WTC11 (cell line): ENCODE data around the gene ALK. TPM values are rescaled to one million over a fixed set of nuclear protein-coding genes. Genes with fewer than 3 reads are reported as not detected.

Experiments
- ATAC-seq: fragments of 200-7000 bp; cut with Tn5 transposase; 2 replicates; pipeline ENCODE4 v1.10.0; 2021; ENCODE audit warnings: mild to moderate bottlenecking, moderate library complexity
- CTCF ChIA-PET: fragments of 300-600 bp; sonication (Branson Sonifier 250); formaldehyde crosslinking; loops from one replicate; lab custom pipeline; 2021; ENCODE audit warnings: antibody characterized with exemption; lab: Charles Lee
- POLR2A ChIA-PET: fragments of 350-600 bp; sonication (Branson Sonifier 250); formaldehyde crosslinking; loops from one replicate; lab custom pipeline; 2021; ENCODE audit warnings: antibody characterized with exemption; lab: Charles Lee
- DNase-seq: peaks from one replicate; pipeline ENCODE4 v3.0.0; 2021; ENCODE audit warnings: low spot score
- H3K27ac Mint-ChIP-seq: 2 replicates; pipeline ENCODE4 v1.8.0; 2021; ENCODE audit warnings: mixed read lengths
- H3K27me3 Mint-ChIP-seq: 2 replicates; pipeline ENCODE4 v1.8.0; 2021; ENCODE audit warnings: low read depth, mild to moderate bottlenecking, moderate library complexity, mixed read lengths
- H3K36me3 Mint-ChIP-seq: 2 replicates; pipeline ENCODE4 v1.8.0; 2021; ENCODE audit warnings: mixed read lengths
- H3K4me1 Mint-ChIP-seq: 2 replicates; pipeline ENCODE4 v1.8.0; 2022; ENCODE audit warnings: mixed read lengths
- H3K4me3 Mint-ChIP-seq: 2 replicates; pipeline ENCODE4 v1.8.0; 2021; ENCODE audit warnings: mild to moderate bottlenecking, moderate library complexity, mixed read lengths
- H3K9me3 Mint-ChIP-seq: 2 replicates; pipeline ENCODE4 v1.8.0; 2021; ENCODE audit warnings: mixed read lengths
- CTCF ChIP-seq: fragments of 200-600 bp; IDR thresholded peaks from 2 replicates; pipeline ENCODE4 v1.8.0; 2022; ENCODE audit warnings: antibody characterized with exemption
- E2F4 ChIP-seq: sonication (generic); formaldehyde crosslinking; IDR thresholded peaks from 2 replicates; pipeline ENCODE4 v1.8.1; 2022; ENCODE audit warnings: low read depth, mild to moderate bottlenecking, moderate library complexity, missing genetic modification reagents, borderline replicate concordance
- FOXJ3 ChIP-seq: sonication (generic); formaldehyde crosslinking; IDR thresholded peaks from 2 replicates; pipeline ENCODE4 v1.9.0; 2021; ENCODE audit warnings: missing genetic modification reagents, mild to moderate bottlenecking, borderline replicate concordance
- JAZF1 ChIP-seq: fragments of 250-450 bp; sonication (Bioruptor Pico); IDR thresholded peaks from 2 replicates; pipeline ENCODE4 v1.9.0; 2021; ENCODE audit warnings: moderate library complexity, mild to moderate bottlenecking, inconsistent platforms
- MXD4 ChIP-seq: fragments of 250-450 bp; sonication (Bioruptor Pico); IDR thresholded peaks from 2 replicates; pipeline ENCODE4 v1.8.0; 2021; ENCODE audit warnings: mild to moderate bottlenecking, moderate library complexity, borderline replicate concordance
- NR2C2 ChIP-seq: sonication (generic); formaldehyde crosslinking; IDR thresholded peaks from 2 replicates; pipeline ENCODE4 v1.8.0; 2022; ENCODE audit warnings: mild to moderate bottlenecking, missing genetic modification reagents
- PRRX2 ChIP-seq: fragments of 250-450 bp; sonication (Bioruptor Pico); IDR thresholded peaks from 2 replicates; pipeline ENCODE4 v1.8.0; 2021; ENCODE audit warnings: mild to moderate bottlenecking
- RORB ChIP-seq: fragments of 250-450 bp; sonication (Bioruptor Pico); IDR thresholded peaks from 2 replicates; pipeline ENCODE4 v1.9.0; 2021; ENCODE audit warnings: mild to moderate bottlenecking
- SOX15 ChIP-seq: fragments of 250-450 bp; sonication (Bioruptor Pico); IDR thresholded peaks from 2 replicates; pipeline ENCODE4 v1.9.0; 2021; ENCODE audit warnings: mild to moderate bottlenecking
- TCF7 ChIP-seq: sonication (generic); formaldehyde crosslinking; IDR thresholded peaks from 2 replicates; pipeline ENCODE4 v1.8.0; 2022; ENCODE audit warnings: mild to moderate bottlenecking, low read depth, missing genetic modification reagents, moderate library complexity
- ZNF425 ChIP-seq: fragments of 250-450 bp; sonication (Bioruptor Pico); conservative IDR thresholded peaks from 2 replicates; pipeline ENCODE4 v1.9.0; 2021; ENCODE audit warnings: mild to moderate bottlenecking
- total RNA-seq: library from RNA; stranded (reverse); gene quantifications from 3 replicates; pipeline ENCODE4 v1.2.3, GENCODE V29; 2021
- TF ChIP-seq, protein P1 (sequence below): sonication (generic); formaldehyde crosslinking; IDR thresholded peaks from 2 replicates; pipeline ENCODE4 v1.8.1; 2022; ENCODE audit warnings: missing genetic modification reagents, borderline replicate concordance
- TF ChIP-seq, protein P2 (sequence below): fragments of 250-450 bp; sonication (Bioruptor Pico); IDR thresholded peaks from 2 replicates; pipeline ENCODE4 v1.9.0; 2021; ENCODE audit warnings: mild to moderate bottlenecking

ALK gene
- total RNA-seq, 1 experiment from 2014 or later: not detected

- Mint-ChIP-seq H3K27me3 (peaks cover 8% of the 10 kb centered on the region; the same call in 1 of the 2 replicates), H3K27ac (no peak overlapping the region), H3K4me3 (no peak overlapping the region), H3K36me3 (no peaks in the 10 kb centered on the region), H3K9me3 (no peaks in the 10 kb centered on the region), H3K4me1 (peaks cover 13% of the 10 kb centered on the region)
- ChIA-PET POLR2A (no interaction called here), CTCF (interaction anchor here (0.5 kb wide), 1 partner anchor 9 kb away, joined by 3 read pairs; no protein-coding TSS in a partner anchor)
- no peak for ATAC-seq
- TF ChIP-seq, protein P1, sequence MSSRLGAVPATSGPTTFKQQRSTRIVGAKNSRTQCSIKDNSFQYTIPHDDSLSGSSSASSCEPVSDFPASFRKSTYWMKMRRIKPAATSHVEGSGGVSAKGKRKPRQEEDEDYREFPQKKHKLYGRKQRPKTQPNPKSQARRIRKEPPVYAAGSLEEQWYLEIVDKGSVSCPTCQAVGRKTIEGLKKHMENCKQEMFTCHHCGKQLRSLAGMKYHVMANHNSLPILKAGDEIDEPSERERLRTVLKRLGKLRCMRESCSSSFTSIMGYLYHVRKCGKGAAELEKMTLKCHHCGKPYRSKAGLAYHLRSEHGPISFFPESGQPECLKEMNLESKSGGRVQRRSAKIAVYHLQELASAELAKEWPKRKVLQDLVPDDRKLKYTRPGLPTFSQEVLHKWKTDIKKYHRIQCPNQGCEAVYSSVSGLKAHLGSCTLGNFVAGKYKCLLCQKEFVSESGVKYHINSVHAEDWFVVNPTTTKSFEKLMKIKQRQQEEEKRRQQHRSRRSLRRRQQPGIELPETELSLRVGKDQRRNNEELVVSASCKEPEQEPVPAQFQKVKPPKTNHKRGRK (CRISPR knock-in tag): no peak
- TF ChIP-seq PRRX2 (CRISPR knock-in tag) (no peak), E2F4 (CRISPR knock-in tag) (no peak), JAZF1 (CRISPR knock-in tag) (no peak), SOX15 (CRISPR knock-in tag) (no peak), RORB (no peak)
- TF ChIP-seq, protein P2, sequence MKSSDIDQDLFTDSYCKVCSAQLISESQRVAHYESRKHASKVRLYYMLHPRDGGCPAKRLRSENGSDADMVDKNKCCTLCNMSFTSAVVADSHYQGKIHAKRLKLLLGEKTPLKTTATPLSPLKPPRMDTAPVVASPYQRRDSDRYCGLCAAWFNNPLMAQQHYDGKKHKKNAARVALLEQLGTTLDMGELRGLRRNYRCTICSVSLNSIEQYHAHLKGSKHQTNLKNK (CRISPR knock-in tag): no peak
- TF ChIP-seq, all 79 proteins: peak for 0
- DNase-seq: no peak
These were observed 495.5 kb downstream of the ALK start for GRCh38 chr2:29425866-29426265.

DNA sequence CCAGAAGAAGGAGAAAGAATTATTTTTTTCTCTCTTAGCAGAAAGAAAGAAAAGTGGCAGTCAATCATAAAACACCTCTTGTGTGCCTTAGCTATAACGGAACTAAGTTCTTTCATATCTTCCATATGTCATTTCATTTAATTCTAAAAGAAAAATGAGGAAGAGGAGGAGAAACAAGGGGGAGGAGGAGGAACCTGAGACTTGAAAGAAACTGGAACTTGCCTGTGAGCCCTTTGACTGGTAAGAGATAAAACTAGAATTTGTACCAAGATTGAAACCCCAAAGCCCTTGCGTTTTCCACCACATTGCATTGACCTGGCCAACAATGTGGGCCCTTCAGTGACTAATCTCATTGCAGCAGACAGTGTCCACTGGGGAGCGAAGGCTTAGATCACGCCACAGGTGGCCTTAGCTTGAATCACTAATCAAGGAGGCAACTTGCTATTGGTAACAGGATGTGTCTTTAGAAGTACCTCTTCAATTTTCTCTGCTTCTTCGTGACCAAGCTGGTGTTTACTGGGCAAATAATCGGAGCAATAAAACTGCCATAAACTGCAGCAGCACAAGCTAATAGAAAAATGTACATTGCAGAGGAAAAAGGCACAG lies 498.2 kb downstream of the ALK start:
- CTCF ChIA-PET: interaction anchor here (1.1 kb wide), 1 partner anchor 115 kb away, joined by 4 read pairs; no protein-coding TSS in a partner anchor
- POLR2A ChIA-PET: no interaction called here
- no peak overlapping the region for H3K4me3 Mint-ChIP-seq

More for the DNA sequence above, 498.2 kb downstream of the ALK start:
- Mint-ChIP-seq H3K4me1 (peaks cover 24% of the 10 kb centered on the region), H3K27me3 (peaks cover 8% of the 10 kb centered on the region), H3K27ac (no peak overlapping the region), H3K36me3 (no peaks in the 10 kb centered on the region), H3K9me3 (peaks cover 4% of the 10 kb centered on the region; the same call in 1 of the 2 replicates)
- DNase-seq: no peak
- no peak for ATAC-seq
- TF ChIP-seq NR2C2 (CRISPR knock-in tag) (no peak), MXD4 (CRISPR knock-in tag) (no peak), TCF7 (no peak), CTCF (no peak), FOXJ3 (CRISPR knock-in tag) (no peak), ZNF425 (no peak)
